GM21717 (cell line): Measurements from ENCODE around the gene FHIT.
"Not testable (repeated sequence)": the region's sequence is repeated elsewhere in the genome, so short reads cannot be mapped to it uniquely, and the experiment has no call there.

Experiments
- ATAC-seq: cut with Tn5 transposase; IDR thresholded peaks from one replicate; pipeline ENCODE4 v1.9.1; 2021; ENCODE audit warnings: mild to moderate bottlenecking, moderate library complexity; ENCODE audit not compliant: unreplicated experiment

FHIT gene

GRCh38 chr3:61065451-61066011, 185.7 kb downstream of the FHIT start:
- no peak for ATAC-seq

- no peak for ATAC-seq
Measured at GRCh38 chr3:61061092-61061723, 190.0 kb downstream of the FHIT start.

- no peak for ATAC-seq
Measured at GRCh38 chr3:61060411-61060861, 190.8 kb downstream of the FHIT start.

GRCh38 chr3:61058836-61059235, 192.4 kb downstream of the FHIT start:
- no peak for ATAC-seq

GRCh38 chr3:61057464-61057863, 193.8 kb downstream of the FHIT start:
- ATAC-seq = no peak

- no peak for ATAC-seq
Measured at GRCh38 chr3:61055447-61055846, 195.8 kb downstream of the FHIT start.

GRCh38 chr3:61053781-61054496, 197.3 kb downstream of the FHIT start:
- no peak for ATAC-seq

GRCh38 chr3:61052851-61053250, 198.4 kb downstream of the FHIT start:
- no peak for ATAC-seq

GRCh38 chr3:61051666-61052065, 199.6 kb downstream of the FHIT start:
- no peak for ATAC-seq

GRCh38 chr3:61045169-61045568, 206.1 kb downstream of the FHIT start:
- ATAC-seq = not testable (repeated sequence)

- no peak for ATAC-seq
Measured at GRCh38 chr3:61043156-61043555, 208.1 kb downstream of the FHIT start.

- no peak for ATAC-seq
Measured at GRCh38 chr3:61040618-61041017, 210.6 kb downstream of the FHIT start.

GRCh38 chr3:61035573-61035972, 215.7 kb downstream of the FHIT start:
- ATAC-seq = no peak

GRCh38 chr3:61032991-61033390, 218.3 kb downstream of the FHIT start:
- ATAC-seq = no peak

- no peak for ATAC-seq
Measured at GRCh38 chr3:61031503-61031902, 219.7 kb downstream of the FHIT start.

GRCh38 chr3:61030469-61031035, 220.7 kb downstream of the FHIT start:
- ATAC-seq = no peak

- ATAC-seq = no peak
Measured at GRCh38 chr3:61029194-61029593, 222.1 kb downstream of the FHIT start.

GRCh38 chr3:61018807-61019206, 232.4 kb downstream of the FHIT start:
- ATAC-seq = no peak

GRCh38 chr3:61017028-61017427, 234.2 kb downstream of the FHIT start:
- not testable (repeated sequence) for ATAC-seq

- ATAC-seq = no peak
Measured at GRCh38 chr3:61015859-61016258, 235.4 kb downstream of the FHIT start.

GRCh38 chr3:61015408-61015807, 235.8 kb downstream of the FHIT start:
- ATAC-seq = no peak

GRCh38 chr3:61008998-61009380, 242.3 kb downstream of the FHIT start:
- ATAC-seq = no peak
